Vagina (tissue), 2 donors: Measurements from ENCODE around the gene ANXA8. TPM values are rescaled to one million over a fixed set of nuclear protein-coding genes. Genes with fewer than 3 reads are reported as not detected.
"Not testable (repeated sequence)": the region's sequence is repeated elsewhere in the genome, so short reads cannot be mapped to it uniquely, and the experiment has no call there.

Experiments
- DNase-seq, 2 donors: peaks; one replicate each; pipeline ENCODE4 v3.0.0-alpha.2; 2017; ENCODE audit errors: extremely low spot score in 2 of 2
- H3K27ac ChIP-seq: fragments of 200-600 bp; sonication (generic); one replicate; pipeline ENCODE4 v1.5.1; 2019
- H3K27me3 ChIP-seq: fragments of 200-600 bp; sonication (generic); one replicate; pipeline ENCODE4 v1.5.1; 2019
- H3K36me3 ChIP-seq, 2 donors: fragments of 200-600 bp; sonication (generic); one replicate each; pipeline ENCODE4 v1.5.1; 2017 to 2019
- H3K4me1 ChIP-seq: fragments of 200-600 bp; sonication (generic); one replicate; pipeline ENCODE4 v1.5.1; 2019
- H3K4me3 ChIP-seq, 2 donors: fragments of 200-600 bp; sonication (generic); 1 replicate in 1 of 2; 2 replicates in 1 of 2; pipeline ENCODE4 v1.5.1; 2016 to 2019
- H3K9me3 ChIP-seq: fragments of 200-600 bp; sonication (generic); one replicate; pipeline ENCODE4 v1.5.1; 2019
- POLR2A ChIP-seq, 2 donors: fragments of 450-650 bp; IDR thresholded peaks; one replicate each; pipeline ENCODE4 v1.6.1; 2017; ENCODE audit warnings: antibody characterized with exemption in 2 of 2, mild to moderate bottlenecking in 2 of 2, moderate library complexity in 2 of 2
- POLR2AphosphoS5 ChIP-seq, 2 donors: sonication (generic); formaldehyde crosslinking; IDR thresholded peaks; one replicate each; pipeline ENCODE4 v1.9.0; 2017; ENCODE audit warnings: antibody characterized with exemption in 2 of 2, mild to moderate bottlenecking in 2 of 2, low read depth in 1 of 2; ENCODE audit not compliant: insufficient read depth in 1 of 2
- intact Hi-C: fragments of 100-400 bp; cut with DNase I; formaldehyde crosslinking; loops from one replicate; pipeline ENCODE4 v1.15.1; 2023
- total RNA-seq: library from RNA; depleted of rRNA; stranded (reverse); fragments of >200 nt; gene quantifications from one replicate; pipeline ENCODE4 v1.2.3, GENCODE V29; 2016
- TF ChIP-seq, protein P1 (sequence below), 3 experiments: fragments of 450-650 bp in 2 of 3; fragments of 200-600 bp in 1 of 3; sonication (generic) in 1 of 3; IDR thresholded peaks; one replicate each; pipeline ENCODE4 v1.5.1; 2017 to 2019; ENCODE audit warnings: antibody characterized with exemption in 3 of 3, mild to moderate bottlenecking in 2 of 3, moderate library complexity in 2 of 3

Gene ANXA8
- total RNA-seq, 1 donor from 2014 or later = 135 TPM

DNA sequence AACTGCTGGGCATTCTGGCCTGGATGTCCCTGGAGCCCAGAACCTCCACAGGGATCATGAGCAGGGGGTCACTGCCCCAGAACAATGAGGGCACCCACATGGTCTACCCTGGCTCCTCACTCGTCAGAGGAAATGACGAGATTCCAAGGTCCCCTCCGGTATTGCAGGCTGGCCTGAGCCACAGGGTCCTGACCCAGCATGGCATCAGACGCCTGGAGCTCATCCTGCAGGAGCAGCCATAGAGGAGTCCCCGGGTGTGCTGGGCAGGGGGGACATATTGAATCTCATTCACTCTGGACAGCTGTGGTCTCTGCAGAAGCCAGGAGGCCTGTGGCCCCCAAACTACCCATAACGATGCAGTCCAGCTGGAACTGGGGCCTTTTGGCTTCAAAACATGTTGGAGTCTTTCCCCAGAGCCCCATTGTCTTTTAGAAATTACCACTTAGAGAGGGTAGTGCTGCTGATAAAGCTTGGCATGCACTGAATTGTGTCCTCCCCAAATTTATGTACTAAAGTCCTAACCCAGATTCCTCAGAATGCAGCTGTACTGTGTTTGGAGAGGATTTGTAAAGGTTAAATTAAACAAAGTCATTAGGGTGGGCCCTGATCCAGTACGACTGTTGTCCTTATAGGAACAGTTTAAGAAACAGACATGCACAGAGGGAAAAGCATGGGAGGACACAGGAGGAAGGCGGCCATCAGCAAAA, 27.7 kb downstream of the ANXA8 start:
- intact Hi-C loops = no loop called here
- DNase-seq = peak in 1 of 2 donors; percentile 49
- TF ChIP-seq POLR2A (IDR thresholded peaks at IDR 0.05) (no peak), POLR2AphosphoS5 (IDR thresholded peaks at IDR 0.05; ENCODE audit: insufficient read depth in 1 of 2, low read depth in 1 of 2) (no peak)
- TF ChIP-seq, protein P1, sequence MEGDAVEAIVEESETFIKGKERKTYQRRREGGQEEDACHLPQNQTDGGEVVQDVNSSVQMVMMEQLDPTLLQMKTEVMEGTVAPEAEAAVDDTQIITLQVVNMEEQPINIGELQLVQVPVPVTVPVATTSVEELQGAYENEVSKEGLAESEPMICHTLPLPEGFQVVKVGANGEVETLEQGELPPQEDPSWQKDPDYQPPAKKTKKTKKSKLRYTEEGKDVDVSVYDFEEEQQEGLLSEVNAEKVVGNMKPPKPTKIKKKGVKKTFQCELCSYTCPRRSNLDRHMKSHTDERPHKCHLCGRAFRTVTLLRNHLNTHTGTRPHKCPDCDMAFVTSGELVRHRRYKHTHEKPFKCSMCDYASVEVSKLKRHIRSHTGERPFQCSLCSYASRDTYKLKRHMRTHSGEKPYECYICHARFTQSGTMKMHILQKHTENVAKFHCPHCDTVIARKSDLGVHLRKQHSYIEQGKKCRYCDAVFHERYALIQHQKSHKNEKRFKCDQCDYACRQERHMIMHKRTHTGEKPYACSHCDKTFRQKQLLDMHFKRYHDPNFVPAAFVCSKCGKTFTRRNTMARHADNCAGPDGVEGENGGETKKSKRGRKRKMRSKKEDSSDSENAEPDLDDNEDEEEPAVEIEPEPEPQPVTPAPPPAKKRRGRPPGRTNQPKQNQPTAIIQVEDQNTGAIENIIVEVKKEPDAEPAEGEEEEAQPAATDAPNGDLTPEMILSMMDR (IDR thresholded peaks at IDR 0.05) = no peak
- Histone ChIP-seq H3K9me3 (no peaks in the 10 kb centered on the region), H3K4me1 (no peaks in the 10 kb centered on the region), H3K36me3 (no peaks in the 10 kb centered on the region), H3K27me3 (no peaks in the 10 kb centered on the region), H3K27ac (no peak overlapping the region), H3K4me3 (no peak overlapping the region)

DNA sequence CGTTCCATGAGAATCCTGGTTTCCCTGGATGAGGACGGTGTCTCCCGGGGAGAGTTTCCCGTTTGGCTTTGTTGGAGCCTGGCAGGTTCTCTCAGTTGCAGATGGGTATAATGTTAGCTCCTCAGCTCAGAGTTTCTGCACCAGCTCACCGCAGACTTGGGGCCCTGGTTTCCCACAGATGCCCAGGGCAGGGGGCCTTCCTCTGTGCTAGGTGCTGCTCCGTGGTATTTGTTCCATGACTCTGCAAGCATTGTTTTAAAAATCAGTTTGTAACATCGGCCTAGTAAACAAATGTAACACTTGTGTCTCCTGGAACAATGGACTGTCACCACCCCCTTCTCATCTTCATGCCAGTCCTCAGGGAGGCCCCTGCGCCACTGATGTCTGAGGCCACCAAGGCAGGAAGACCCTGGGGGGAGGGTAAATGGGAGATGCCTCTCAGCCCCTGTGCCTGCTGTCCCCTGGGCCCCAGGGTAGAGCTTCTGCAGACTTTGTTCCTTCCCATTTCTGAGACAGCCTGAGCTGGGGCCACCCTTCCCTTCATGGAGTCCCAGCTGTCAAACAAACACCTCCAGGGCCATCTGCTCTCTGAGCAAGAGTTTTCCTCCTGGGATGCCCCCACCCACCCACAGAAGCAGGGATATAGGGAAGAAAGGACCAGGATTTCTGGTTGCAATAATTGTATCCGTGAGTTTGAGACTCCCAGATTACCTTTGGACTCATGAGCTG, 28.4 kb downstream of the ANXA8 start:
- H3K9me3 ChIP-seq, H3K4me3 ChIP-seq, H3K27me3 ChIP-seq, H3K27ac ChIP-seq, H3K4me1 ChIP-seq, H3K36me3 ChIP-seq, intact Hi-C loops: not testable (repeated sequence)
- peak in 1 of 2 donors; percentile 72 for DNase-seq

DNA sequence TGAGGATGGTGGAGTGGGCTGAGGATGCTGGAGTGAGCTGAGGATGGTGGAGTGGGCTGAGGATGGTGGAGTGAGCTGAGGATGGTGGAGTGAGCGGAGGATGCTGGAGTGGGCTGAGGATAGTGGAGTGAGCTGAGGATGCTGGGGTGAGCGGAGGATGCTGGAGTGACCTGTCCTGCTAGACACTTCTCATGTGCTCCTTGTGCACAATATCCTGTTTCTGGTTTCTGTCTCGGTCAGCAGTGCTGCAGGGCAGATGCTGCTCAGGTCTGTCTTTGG, 29.2 kb downstream of the ANXA8 start:
- Histone ChIP-seq H3K27me3 (no peaks in the 10 kb centered on the region), H3K9me3 (no peaks in the 10 kb centered on the region), H3K27ac (no peak overlapping the region), H3K4me1 (no peaks in the 10 kb centered on the region), H3K4me3 (no peak overlapping the region), H3K36me3 (no peaks in the 10 kb centered on the region)
- intact Hi-C loops = no loop called here
- TF ChIP-seq POLR2AphosphoS5 (IDR thresholded peaks at IDR 0.05; ENCODE audit: insufficient read depth in 1 of 2, low read depth in 1 of 2) (no peak), POLR2A (IDR thresholded peaks at IDR 0.05) (no peak)
- TF ChIP-seq, protein P1 (IDR thresholded peaks at IDR 0.05) = no peak
- DNase-seq = peak in 1 of 2 donors; percentile 64

DNA sequence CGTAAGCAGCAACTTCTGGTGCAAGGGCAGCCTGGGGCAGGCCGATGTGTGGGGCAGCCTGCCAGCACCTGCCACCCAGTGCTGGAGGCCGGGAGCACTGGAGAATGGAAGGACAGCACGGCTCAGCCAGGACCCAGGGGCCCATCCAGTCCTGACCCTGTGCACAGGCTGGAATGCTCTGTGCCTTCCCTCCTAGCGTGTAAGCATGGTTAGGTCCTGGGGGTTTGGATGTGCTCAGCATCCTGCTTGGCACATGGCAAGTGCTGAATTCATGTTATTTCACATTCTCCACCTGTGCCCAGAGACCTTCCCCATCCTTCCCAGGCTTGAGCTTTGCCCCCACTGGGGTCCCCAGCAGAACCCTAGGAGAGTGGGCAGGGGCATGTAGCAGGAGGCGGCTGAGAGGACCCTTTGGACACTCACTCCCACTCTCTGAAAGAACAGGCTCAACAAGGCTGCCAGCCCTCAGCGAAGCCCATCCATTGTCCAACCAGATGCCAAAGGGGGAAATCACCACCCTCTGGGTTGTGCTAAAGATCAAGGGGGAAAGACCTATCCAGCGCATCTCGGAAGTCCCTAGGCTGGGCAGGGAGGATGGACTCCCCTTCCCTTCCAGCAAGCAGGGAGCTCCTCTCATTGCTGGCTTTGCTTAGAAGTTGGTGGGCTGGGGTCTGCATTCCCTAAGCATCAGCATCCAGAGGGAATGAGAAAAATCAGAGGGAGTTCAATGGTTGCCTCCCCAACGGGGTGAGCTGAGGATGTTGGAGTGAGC, 29.7 kb downstream of the ANXA8 start:
- H3K4me3 ChIP-seq = no peak overlapping the region
- H3K27ac ChIP-seq = no peak overlapping the region
- no peak for TF ChIP-seq POLR2A (IDR thresholded peaks at IDR 0.05)
- H3K9me3 ChIP-seq = no peaks in the 10 kb centered on the region
- intact Hi-C loops = no loop called here
- no peaks in the 10 kb centered on the region for H3K27me3 ChIP-seq
- H3K4me1 ChIP-seq = no peaks in the 10 kb centered on the region
- peak; percentile 81 to 94 for DNase-seq
- H3K36me3 ChIP-seq = no peaks in the 10 kb centered on the region

DNA sequence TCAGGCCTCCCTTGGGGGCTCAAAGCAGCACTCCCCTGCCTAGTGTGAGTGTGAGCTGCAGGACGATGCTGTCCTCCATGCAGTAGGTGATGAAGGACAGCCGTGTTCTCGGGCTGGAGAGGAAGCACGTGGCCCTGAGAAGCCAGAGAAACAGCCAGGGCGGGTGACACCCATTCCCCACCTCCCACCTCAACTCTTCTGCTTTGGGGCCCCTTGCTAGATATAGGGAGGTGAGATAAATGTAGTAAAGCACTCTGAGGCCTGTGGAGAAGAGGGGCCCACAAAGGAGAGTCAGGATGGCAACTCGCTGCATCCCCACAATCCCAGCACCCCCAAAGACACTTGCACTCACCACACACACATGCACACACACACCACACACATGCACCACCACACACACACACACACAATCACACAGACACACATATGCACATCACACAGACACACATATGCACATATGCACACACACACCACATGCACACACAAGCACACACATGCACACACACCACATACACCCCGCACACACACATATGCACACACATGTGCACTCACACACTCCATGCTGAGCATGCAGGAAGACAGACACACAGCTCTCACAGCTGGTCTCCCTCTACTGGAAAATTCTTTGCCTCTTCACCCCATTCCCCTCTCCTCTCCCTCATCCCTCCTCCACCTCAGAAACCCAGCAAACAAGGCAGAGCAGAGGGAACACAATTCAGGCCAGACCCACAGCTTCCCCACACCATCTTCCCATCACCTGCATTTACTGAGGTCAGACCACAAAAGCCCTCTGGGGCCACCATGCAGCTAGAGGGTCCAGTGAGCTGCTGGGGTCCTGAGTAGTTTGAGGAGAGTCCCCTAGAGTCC, 30.5 kb downstream of the ANXA8 start:
- H3K27me3 ChIP-seq = no peaks in the 10 kb centered on the region
- TF ChIP-seq POLR2AphosphoS5 (IDR thresholded peaks at IDR 0.05; ENCODE audit: insufficient read depth in 1 of 2, low read depth in 1 of 2) = no peak
- TF ChIP-seq, protein P1 (IDR thresholded peaks at IDR 0.05) = no peak
- TF ChIP-seq POLR2A (IDR thresholded peaks at IDR 0.05) = no peak
- H3K9me3 ChIP-seq = no peaks in the 10 kb centered on the region
- no peak overlapping the region for H3K27ac ChIP-seq
- no peak overlapping the region for H3K4me3 ChIP-seq
- intact Hi-C loops = no loop called here
- no peaks in the 10 kb centered on the region for H3K4me1 ChIP-seq
- no peaks in the 10 kb centered on the region for H3K36me3 ChIP-seq
- DNase-seq = peak in 1 of 2 donors; percentile 64
